Activated CD8-positive, alpha-beta memory T cell treated with anti-CD3 and anti-CD28 coated beads, Interleukin-2, amount 50 U/mL, for 48 hours (primary cell): ENCODE results near the gene DOCK1.
"Not testable (repeated sequence)": the region's sequence is repeated elsewhere in the genome, so short reads cannot be mapped to it uniquely, and the experiment has no call there.

Experiments used
- DNase-seq: peaks from one replicate; pipeline ENCODE4 v3.0.0-alpha.2; 2020

The DOCK1 gene

DNA sequence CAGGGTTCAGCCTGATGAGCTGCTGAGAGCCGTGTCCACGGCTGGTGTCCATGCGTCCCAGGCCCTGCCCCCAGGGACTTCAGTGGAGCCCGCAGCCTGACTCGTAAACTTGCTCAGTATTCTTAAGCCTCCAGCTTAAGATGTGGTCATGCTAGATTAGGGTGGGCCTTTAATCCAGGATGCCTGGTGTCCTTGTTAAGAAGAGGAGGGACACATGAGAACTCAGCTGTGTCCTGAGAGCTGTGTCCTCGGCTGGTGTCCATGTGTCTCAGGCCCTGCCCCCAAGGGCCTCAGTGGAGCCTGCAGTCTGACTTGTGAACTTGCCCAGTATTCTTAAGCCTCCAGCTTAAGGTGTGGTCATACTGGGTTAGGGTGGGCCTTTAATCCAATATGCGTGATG is 23.0 kb downstream of the DOCK1 start:
- DNase-seq: no peak

- no peak for DNase-seq
Measured at GRCh38 chr10:126929391-126929790, 24.2 kb downstream of the DOCK1 start.

GRCh38 chr10:126930131-126930882 is 25.1 kb downstream of the DOCK1 start:
- no peak for DNase-seq

DNA sequence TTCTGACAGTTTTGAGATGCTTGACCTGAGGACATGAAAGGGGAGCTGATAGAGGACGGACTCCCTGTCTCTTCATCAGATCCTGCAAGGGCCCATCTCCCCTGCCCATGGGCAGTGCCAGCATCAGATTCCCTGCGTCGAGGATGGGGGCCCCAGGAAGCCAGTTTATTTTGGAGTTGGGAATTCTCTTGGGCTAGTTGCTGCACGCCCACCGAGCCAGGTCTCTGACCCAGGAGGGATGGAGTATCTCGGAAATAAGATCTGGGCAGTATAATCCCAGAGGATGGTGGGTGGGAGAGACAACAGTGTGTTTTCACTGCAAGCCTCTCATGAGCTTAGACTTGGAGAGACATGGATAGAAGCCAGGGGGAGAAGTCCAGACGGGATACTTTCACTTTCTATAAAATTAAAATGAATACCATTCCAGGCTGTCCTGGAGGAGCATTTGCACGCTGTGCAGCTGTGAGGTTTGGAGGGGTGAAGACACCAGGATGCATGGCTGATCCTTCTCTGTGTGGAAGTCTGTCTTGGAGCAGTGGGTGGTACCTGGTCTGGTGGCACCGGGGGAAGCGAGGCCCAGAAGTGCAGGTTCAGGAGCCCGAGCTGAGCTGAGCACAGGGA is 25.8 kb downstream of the DOCK1 start:
- no peak for DNase-seq

- DNase-seq: no peak
Measured at GRCh38 chr10:126931544-126931943, 26.3 kb downstream of the DOCK1 start.

DNA sequence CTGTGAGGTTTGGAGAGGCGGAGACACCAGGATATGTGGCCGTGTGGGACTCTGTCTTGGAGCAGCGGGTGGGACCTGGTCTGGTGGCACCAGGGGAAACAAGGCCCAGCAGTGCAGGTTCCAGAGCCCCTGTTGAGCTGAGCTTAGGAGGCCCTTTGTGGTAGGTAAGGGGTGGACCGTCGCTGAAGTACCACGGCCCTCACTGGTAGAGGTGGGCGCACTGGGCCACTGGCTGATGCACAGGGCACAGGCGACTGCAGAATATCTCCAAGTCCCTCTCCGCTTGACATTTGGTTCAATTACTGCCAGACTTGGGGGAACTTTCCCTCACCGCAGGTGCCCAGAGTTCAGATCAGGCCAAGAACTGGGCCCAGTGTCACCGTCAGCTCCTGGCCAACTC is 27.3 kb downstream of the DOCK1 start:
- no peak for DNase-seq

DNA sequence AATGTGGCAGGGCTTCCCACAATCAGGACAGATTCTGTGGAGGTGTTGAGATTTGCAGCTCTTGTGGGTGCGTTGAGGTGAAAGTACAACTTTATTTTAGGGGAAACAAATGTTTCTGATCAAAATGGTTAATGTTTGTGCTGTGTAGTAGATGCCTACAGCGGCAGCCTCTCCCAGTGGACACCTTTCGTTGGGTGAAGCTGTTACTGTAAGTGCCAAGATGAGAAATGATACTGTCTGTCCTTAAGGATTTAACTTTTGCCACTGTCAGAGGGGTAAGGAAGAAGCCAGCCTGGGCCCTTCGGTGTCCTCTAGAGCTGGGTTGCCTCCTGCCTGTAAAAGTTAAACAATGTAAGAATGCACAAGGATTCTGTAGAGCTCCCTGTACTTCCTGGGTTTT is 27.9 kb downstream of the DOCK1 start:
- DNase-seq: no peak

GRCh38 chr10:126935263-126935946 is 30.2 kb downstream of the DOCK1 start:
- DNase-seq: no peak

GRCh38 chr10:126937026-126937425 is 31.8 kb downstream of the DOCK1 start:
- DNase-seq: no peak

DNA sequence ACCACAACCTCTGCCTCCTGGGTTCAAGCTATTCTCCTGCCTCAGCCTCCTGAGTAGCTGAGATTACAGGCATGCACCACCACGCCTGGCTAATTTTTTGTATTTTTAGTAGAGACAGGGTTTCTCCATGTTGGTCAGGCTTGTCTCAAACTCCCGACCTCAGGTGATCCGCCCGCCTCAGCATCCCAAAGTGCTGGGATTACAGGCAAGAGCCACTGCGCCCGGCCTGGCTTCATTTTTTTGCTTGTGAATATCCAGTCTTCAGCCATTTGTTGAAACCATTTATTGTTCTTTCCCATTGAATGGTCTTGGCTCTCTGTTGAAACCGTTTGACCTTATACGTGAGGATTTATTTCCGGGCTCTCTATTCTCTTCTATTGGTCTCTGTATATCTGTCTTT is 32.9 kb downstream of the DOCK1 start:
- not testable (repeated sequence) for DNase-seq

DNA sequence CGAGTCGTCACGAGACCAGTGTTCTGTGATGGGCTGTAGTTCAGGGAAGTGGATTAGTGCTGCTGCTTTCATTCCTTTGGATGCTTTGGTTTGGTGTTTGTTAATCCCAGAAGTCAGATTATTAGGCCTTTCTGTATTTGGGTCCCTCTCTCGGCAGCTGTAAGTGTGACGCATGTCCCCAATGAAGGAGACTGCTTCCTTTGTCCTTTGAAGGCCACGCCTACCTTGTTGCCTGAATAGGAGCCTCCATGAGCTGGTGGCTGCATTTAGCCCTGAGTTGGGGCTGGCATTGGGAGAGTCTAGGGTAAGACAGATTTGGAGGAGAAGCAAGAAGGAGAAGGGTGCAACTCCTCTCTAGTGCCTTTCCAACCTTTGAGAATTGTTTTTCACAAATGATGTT is 34.5 kb downstream of the DOCK1 start:
- no peak for DNase-seq

- no peak for DNase-seq
Measured at GRCh38 chr10:126940670-126941310, 35.6 kb downstream of the DOCK1 start.

DNA sequence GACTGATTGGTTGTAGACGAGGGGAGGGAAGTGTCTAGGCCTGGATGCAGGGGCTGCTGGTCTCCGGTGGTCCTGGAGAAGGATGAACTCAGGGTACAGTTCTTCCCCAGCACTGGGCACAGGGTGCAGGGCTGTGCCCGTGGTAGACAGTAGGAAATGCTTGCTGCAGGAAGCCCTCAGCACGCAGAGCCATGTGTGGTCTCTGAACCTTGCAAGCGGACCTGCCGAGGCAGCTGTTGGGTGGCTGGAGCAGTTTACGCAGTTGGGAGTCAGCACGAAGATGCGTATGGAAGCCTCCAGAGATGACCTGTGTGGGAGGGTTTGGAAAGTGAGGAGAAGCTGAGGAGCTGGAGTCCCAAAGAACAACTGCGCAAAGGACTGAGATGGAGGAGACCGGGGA is 39.0 kb downstream of the DOCK1 start:
- no peak for DNase-seq

DNA sequence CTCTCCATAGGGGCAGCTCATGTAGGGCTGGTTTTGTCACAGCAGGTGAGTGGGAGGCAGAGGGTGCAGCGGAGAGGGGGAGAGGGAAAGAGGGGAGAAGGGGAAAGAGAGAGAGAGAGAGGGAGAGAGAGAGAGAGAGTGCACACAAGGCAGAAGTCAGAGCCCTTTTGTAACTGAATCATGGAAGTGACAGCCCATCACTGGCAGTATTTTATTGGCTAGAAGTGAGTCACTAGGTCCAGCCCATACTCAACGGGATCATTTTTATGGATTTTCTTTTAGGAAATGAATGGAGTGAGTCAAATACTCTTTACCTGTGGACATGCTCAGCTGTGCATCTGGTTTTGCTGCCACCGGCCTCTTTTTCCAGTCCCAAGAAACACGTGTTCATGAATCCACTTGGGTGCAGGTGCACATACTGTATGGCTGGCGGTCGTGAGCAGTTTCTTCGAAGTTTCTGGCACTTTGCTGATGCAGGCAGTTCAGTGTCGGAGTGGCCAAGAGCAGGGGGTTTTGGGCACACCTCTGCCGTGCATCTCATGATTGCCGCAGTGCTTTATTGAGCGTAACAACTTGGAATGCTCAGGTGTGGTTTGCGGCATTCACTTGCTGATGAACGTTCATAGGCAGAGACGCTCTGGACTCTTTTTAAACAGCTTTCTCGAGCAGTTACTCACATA is 40.3 kb downstream of the DOCK1 start:
- no peak for DNase-seq

- DNase-seq: no peak
Measured at GRCh38 chr10:126946746-126947145, 41.5 kb downstream of the DOCK1 start.

- DNase-seq: no peak
Measured at GRCh38 chr10:126948355-126949160, 43.3 kb downstream of the DOCK1 start.

GRCh38 chr10:126949161-126949503 is 43.9 kb downstream of the DOCK1 start:
- DNase-seq: no peak

DNA sequence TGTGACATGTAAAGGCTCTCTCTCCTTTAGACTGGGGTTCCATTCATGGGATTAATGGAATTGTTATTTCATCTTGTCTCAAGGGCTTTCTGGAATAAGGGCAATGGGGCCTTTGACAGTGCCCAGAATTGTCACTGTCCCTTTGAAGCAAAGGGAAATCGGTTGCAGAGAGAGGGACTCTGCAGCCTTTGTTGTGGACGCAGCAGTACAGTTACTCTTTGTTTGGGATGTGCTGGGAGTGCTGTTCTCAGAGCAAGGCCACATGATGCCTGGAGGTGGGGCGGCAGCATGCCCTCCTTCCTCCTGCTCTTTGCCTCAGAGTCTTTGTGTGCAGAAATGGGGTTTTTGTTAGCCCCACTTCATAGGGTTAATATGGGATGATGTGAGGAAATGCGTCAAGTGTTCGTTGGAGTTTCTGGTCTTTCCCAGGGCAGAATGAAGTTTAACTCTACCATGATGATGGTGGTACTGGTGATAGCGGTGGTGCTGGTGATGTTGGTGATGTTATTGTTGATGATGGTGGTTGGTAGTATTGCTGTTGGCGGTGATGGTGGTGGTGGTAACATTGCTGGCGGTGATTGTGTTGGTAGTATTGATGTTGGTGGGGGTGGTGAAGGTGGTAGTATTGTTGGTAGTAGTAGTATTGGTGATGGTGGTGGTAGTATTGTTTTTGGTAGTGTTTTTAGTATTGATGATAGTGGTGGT is 45.3 kb downstream of the DOCK1 start:
- no peak for DNase-seq

GRCh38 chr10:126953886-126954285 is 48.7 kb downstream of the DOCK1 start:
- DNase-seq: no peak

- DNase-seq: no peak
Measured at GRCh38 chr10:126955396-126955795, 50.2 kb downstream of the DOCK1 start.

DNA sequence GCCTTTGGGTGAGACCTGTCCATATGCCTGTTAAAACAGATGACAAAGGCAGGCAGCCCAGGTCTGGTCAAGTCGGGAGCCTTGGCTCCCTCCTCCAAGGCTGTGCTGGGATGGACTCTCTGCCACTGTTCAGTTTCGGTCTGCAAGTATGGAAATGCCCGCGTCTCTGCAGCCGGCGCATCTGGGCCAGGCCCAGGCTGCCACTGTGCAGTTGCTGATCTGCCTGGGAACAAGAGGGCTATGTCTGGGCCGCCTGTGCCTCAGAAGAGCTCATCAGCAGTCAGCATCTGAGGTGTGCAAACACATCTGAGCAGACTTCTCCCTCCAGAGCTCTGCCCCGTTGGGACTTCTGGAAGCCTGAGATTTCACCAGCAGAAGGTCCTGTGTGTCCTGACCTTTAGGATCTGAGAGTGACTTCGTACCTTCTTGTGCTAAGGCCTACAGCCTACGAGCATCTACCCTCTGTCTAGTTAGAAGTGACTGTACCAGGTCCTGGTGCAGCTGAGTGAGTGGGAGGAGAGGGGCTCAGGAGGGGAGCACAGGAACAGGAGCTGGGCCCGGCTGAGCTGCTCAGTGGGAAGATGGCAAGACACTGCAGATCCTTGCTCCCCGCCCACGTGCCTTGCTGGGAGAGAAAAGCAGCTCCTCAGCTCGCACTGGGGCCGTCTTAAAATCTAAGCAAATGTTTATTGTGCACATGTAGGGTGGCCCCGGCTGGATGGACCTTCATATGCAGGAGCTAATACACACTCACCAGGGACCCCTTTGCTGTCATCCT is 50.9 kb downstream of the DOCK1 start:
- no peak for DNase-seq
